GM18502 (cell line): ENCODE data around the gene LMF2.

Experiments used
- ATAC-seq: cut with Tn5 transposase; IDR thresholded peaks from one replicate; pipeline ENCODE4 v1.9.1; 2021; ENCODE audit warnings: mild to moderate bottlenecking; ENCODE audit not compliant: unreplicated experiment, poor library complexity

LMF2 gene

DNA sequence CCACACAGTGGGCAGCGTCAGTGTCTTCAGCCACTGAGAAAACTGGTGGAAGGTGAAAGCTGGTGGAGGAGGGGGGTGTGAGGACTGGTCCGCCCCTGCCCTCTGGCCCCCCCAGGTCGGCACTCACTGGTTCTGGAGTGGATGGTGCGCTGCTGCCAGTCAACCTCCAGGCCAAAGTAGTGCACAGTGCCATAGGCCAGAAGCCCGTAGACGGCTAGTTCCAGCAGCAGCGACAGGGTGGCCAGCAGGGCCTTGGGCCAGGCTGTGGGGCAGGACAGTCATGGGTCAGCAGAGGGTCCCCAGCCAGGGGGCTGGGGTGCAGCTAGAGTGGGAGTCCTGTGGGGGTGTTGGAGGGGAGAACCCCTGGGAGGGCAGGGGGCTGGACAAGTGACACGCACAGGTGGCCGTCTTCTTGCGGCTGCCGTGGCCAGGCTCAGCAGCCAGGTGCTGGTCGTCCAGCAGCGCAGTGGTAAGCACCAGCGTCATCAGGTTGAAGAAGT lies 2.2 kb downstream of the LMF2 start:
- ATAC-seq, result no peak

DNA sequence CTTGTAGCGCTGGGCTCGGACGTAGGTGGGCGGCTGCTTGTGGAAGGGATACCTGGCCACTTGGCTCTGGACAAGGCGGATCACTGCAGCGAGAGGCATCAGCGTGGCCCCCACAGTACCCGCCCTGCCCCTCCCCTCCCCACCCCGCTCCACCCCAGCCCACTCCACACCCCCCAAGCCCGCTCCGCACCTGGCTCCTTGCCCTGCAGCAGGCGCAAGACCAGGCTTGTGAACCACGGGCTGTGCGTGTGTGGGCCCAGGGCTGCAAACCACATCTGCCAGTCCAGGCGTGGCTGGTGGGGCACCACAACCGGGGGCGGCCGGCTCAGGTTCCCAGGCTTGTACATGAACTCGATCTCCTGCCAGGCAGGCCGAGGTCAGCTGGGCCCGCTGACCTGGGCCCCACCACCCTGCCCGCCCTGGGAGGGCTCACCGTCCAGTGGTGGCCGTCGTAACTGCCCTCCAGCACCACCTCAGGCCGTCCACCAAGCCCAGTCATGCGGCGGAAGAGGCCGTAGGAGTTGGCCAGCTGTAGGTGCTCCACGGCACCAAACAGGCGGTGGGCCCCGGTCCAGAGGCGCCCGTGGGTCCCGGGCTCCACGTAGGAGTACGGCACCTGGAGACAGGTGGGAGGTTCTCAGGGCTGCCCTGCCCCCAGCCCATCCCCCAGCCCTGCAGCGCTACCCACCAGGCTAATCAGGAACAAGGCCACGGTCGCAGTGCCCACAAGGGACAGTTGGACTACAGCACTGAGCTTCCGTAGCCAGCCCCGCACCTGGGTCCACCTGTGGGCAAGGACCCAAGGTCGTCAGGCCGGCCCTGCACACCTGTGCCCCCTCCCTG lies 2.9 kb downstream of the LMF2 start:
- ATAC-seq, result no peak

DNA sequence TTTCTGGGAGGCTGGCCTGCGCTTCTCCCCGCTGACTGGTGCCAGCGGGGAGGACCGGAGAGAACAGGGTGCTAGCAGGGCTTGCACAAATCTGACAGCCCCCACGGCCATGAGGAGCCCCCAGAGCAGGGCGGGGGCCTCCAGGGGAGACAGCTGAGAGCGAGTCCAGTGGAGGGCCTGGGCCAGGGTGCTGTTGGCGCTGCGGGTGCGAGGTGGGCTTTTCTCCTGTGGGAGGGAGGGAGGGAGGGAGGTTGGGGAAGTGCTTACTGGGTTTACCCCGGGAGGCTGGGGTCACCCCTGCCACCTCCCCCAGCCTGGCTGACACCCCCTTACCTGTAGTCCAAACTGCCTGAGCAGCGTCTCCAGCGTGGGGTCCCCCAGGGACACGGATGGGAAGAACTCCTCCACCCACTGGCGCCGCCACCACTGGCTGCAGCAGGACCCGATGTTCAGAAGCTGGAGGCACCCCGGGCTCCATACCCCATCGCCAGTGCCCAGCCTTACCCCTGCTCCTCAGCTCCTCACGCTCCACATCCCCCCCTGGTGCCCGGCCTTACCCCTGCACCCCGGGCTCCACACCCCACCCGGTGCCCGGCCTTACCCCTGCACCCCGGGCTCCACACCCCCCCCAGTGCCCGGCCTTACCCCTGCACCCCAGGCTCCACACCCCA lies 3.9 kb downstream of the LMF2 start:
- ATAC-seq, result no peak

DNA sequence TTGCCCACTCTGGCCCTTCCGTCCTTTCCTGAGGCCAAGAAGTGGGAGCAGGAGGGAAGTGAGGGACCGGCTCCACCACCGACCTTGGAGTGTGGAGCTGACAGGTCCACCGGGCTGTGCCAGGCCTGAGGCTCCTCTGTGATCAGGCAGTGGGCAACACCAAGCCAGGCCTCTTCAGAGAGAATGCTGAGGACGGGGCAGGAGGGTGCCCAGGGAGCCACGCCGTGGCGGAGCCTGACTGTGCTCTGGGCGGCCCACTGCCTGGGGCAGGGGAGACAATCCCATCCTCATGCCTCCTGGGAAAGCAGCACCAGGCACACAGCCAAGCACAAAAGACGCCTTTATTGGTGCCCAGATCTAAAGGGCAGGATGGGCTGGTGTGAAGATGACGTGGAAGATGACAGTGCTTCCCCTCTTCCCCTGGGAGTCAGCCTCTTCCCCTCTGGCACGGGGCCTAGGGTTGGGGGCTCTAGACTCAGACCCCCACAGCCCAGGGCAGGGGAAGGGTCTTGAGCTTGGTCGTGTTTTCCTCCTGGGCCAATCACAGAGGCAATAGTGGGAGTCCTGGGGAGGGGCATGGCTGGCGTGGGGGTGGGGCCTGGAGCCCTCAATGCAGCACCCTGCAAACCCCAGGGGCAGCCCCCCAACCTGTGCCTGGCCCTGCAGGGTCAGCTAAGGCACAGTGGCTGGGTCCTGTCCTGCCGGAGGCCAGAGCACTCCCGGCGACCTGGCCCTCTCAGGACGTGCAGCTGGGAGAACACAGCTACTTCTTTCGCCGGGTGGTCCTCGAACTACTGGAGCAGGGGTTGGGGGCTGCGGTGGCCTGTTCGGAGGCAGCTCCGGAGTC lies 4.7 kb downstream of the LMF2 start:
- ATAC-seq, result no peak

DNA sequence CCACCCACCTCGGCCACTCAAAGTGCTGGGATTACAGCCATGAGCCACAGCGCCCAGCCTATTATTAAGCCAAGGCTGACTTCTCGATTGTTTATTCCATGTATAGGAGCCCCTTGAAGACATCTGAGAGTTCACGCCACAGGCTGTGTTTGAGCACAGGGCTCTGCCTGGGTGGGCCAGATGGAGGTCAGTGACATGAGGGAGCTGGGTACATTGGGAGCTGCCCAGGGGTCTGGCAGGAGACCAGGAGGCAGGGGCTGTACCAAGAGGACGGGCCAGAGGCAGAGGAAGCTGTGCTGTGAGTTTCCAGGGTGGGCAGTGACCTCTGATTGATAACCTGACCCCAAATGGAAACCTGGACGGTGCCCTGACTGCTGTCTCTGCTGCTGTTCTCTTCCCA lies 5.4 kb downstream of the LMF2 start:
- ATAC-seq, result no peak

DNA sequence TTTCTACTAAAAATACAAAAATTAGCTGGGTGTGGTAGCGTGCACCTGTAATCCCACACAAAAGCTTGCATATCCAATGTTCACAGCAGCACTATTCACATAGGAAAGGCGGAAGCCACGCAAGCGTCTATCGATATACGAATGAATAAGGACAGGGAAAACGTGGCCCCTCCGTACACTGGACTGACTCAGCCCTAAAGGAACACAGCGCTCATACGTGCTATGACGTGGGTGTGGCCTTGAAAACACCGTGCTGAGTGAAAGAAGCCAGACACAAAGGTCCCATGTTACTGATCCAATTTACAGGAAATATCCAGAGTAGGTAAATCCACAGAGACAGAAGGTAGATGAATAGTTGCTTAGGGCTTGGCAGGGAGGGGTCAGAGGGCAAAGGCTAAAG lies 7.0 kb downstream of the LMF2 start:
- no peak for ATAC-seq

DNA sequence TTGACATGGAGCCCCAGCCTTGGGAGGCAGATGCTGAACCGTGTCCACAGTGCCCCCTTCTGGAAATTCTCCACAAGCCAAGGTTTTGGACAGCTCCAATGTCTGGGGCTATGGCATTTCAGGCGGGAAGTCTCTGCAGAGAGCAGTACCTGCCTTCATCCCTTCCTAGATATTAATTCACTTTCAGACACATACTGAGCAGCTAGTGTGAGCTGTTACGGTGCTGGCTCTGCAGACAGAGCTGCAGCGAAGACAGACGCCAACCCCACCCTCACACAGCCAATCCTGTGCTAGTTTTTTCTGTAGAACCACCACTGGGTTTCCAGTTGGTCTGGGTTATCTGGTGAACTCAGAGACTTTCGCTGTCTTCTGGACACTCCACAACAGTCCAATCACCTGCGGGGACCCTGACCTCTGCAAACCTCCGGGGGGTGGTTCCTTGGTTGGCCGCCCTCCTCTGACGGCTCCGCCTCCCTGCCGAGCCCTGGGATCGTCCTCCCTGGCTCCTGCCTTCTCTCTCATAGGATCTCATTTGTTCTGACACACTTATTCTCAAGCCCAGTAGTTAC lies 9.1 kb downstream of the LMF2 start:
- no peak for ATAC-seq

DNA sequence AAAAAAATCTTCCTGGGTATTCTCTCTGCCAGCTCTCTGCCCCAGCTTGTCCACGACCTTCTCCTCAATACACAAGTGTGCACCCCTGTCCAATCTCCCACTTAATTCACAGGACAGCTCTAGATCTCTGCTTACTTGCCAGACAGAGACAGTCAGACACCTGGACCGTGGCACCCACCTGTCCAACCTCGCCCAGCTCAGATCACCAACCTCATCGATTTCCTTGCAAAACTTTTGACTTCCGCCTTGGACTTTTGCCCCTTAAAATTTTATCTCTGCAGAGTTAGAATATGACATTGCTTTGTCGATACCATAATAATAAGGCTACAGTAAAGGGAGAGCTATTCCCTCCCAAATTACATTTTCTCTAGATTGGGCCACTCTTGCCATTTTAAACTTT lies 10.4 kb downstream of the LMF2 start:
- ATAC-seq, result no peak

DNA sequence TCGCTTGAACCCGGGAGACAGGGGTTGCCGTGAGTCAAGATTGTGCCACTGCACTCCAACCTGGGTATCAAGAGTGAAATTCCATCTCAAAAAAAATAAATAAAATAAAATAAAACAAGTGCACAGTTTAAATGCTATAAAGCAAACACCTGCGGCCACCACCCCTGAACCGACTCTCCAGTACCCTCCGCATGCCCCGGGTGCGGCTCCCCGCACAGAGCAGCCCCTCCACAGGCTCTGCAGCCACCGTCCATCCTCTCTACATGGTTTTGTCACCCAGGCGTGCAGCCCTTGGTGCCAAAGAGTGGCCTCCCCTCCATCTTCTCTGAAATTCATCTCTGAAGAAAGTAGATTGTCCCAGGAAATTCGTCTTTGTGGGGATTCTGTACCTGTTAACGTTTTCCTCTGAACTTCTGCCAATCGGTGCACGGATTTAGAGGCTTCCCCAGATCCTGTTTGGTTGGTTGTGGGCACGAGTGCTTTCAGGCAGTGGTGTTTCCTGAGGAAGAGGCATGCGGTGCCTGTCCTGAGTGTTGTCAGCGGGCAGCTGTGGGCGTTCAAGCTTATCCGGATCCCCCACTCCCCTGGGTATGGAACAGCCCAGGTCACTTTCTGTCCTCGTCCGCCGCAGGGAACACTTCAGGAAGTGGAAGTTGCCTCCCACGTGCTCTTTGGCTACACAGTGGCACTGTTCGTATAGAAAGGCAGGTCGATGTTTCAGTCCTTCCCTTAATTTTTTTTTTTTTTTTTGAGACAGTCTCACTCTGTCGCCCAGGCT lies 16.8 kb downstream of the LMF2 start:
- ATAC-seq, result no peak

DNA sequence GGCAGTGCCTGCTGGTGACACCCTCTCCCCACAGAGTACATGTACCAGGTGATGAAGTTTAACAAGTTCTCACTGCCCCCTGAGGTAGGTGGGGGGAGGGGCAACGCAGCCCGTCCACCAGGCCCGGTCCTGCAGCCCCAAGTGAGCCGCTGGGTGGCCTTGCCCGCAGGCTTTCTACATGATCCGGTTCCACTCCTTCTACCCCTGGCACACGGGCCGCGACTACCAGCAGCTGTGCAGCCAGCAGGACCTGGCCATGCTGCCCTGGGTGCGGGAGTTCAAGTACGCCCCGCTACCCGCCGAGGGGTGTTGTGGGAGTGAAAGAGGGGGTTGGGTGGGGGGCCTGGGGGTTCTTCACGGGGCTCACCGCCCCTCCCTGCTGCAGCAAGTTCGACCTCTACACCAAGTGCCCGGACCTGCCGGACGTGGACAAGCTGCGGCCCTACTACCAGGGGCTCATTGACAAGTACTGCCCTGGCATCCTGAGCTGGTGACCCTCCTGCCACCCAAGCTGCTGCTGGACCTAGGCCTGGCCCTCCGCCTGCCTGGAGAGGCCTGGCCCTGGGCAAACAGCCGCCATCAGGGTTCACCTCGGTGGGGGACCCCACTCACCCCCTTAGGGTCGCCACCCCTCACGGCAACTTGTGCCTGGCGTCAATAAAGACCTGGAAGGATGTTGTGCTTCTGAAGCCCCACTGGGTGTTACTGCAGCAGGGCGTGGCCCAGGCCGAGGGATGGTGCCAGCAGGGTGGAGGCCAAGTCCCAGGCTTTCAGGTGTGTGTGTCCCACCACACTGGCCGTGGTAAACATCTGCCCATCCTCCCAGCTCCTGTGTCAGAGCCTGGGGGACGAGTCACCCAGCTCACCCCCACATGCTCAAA lies 17.9 kb downstream of the LMF2 start:
- no peak for ATAC-seq

DNA sequence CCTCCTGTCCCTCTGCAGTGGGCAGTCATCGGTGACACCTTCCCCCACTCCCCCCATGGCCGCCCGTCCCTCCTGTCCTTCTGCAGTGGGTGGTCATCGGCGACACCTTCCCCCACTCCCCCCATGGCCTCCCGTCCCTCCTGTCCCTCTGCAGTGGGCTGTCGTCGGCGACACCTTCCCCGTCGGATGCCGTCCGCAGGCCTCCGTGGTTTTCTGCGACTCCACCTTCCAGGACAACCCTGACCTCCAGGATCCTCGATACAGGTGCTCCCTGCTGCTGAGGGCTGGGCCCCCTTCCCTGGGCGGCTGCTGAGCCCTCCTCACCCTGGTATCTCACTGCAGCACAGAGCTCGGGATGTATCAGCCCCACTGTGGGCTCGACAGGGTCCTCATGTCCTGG lies 18.6 kb downstream of the LMF2 start:
- no peak for ATAC-seq

DNA sequence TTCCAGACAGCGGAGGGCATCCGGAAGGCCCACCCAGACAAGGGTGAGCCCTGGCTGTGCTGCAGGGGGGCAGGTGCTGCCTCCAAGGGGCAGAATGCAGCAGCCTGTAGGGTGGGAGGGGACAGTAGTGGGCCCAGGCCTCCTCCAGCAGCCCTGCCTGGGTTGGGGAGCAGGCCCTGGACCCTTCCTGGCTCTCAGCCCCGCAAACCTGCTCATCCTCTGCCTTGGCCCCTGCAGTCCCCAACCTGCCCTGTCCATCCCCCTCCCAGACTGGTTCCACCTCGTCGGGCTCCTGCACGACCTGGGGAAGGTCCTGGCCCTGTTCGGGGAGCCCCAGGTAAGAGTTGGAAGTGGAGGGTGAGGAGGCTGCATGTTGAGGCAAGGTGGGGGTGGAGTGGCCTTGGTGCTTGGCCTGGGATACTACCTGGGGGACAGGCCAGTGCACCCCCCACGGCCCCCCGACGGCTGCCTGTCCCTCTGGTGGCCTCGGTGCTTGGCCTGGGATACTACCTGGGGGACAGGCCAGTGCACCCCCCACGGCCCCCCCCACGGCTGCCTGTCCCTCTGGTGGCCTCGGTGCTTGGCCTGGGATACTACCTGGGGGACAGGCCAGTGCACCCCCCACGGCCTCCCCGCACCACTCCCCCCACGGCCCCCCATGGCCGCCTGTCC lies 19.4 kb downstream of the LMF2 start:
- ATAC-seq, result no peak

DNA sequence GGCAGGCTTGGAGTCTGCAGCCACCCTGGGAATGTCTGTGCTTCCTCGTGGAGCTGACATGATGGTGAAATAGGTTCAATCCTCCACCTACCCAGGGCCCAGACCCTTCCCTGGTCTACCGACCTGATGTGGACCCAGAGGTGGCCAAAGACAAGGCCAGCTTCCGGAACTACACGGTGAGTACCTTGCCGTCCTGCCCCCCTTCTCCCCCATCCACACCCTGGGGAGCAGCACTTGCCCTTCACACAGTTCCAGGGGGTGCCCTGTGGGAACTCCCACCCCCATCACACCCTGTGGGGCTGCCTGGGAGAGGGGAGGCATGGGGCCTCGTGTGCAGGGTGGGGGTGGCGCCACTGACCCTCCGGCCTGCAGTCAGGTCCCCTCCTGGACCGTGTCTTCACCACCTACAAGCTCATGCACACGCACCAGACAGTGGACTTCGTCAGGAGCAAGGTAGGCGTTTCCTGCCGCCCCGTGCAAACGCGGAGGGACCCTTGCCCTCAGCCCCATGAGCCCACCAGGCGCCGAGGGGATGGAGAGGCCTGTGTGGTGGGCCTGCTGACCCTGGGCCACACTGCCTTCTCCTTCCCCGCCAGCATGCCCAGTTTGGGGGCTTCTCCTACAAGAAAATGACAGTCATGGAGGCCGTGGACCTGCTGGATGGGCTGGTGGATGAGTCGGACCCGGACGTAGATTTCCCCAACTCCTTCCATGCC lies 20.1 kb downstream of the LMF2 start:
- ATAC-seq, result no peak

DNA sequence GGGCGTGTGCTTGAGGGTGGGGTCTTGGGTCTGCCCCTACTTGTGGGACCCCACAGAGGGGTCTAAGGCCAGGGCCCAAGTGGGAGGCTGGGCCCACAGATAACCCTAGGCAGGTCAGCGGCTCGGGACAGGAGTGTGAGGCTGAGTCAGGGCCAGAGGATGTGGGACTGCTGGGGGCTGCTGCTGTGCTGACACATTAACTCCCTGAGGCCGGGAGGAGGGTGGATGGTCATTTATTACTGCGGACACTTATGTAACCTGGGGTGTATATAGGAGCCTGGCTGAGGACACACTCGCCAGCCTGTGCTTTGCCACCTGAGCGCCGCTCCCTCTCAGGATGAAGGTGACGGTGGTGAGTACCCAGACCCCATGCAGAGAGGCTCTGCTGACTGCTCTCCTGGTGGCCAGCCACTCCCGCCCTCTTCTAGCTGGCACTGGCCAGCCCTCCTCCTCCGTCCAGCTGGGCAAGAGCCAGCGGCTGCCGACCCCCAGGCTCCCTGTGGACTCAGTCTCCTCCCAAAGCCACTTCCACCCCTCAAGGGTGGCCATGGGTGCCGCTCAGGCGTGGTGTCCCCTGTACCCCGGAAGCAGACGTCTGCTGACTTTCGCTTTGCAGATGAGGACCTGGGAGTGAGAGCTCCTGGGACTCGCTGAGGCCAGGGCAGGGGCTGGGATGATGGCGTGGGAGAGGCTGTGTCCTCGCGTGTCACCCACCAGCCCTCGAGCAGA lies 20.8 kb downstream of the LMF2 start, which contains the start of gene MIOX:
TSS of gene MIOX (plus strand) at position 299 of the 729 bp plus-strand sequence. CDS start at position 338, 39 bp downstream.
- no peak for ATAC-seq

DNA sequence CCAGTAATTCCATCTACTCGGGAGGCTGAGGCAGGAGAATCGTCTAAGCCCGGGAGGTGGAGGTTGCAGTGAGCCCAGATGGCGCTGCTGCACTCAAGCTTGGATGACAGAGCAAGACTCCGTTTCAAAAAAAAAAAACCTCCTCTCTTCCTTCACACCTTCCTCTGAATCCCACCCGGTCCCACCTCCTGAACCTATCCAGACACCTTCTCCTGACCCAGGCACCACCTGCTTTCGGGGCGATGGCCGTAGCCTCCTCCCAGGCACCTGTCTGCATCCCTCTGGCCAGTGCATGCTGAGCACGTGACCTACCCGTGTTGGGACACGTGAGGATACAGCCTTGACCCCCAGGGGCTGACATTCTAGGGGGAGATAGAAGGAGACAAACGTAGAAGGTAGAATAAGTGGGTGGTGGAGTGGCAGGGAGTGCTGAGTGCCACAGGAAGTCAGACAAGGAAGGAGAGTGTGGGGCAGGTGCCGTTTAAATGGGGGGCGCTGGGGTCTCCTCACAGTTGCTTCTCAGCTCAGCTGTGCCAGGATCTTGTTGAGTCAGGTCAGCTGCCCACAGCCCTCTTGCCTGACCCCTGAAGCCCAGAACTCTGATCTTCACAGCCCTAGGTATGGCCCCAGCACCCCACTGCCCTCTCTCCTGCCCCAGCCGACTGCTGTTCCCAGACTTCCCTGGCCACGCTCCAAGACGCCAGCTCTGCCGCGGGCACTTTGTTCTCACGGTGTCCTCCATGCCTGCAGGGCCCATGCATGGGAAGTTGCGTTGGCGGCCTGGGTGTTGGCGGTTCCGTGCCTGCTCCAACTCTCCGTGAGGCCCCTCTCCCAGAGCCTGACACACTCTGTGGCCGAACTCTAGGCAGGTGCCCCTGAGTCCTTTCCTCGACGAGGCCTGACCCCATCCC lies 22.0 kb downstream of the LMF2 start:
- ATAC-seq, result no peak
